Brain microvascular endothelial cell (primary cell): Measurements from ENCODE around the gene TMEM255B.

Experiments
- DNase-seq: peaks from one replicate; pipeline ENCODE4 v3.0.0-alpha.2; 2020
- H3K27ac ChIP-seq: fragments of 250-450 bp; sonication (Bioruptor Pico); 2 replicates; pipeline ENCODE4 v1.5.1; 2020; ENCODE audit warnings: mild to moderate bottlenecking, moderate library complexity
- H3K27me3 ChIP-seq: fragments of 250-450 bp; sonication (Bioruptor Pico); replicated peaks from 2 replicates; pipeline ENCODE4 v1.5.1; 2020; ENCODE audit warnings: mild to moderate bottlenecking
- H3K36me3 ChIP-seq: fragments of 250-450 bp; sonication (Bioruptor Pico); replicated peaks from 2 replicates; pipeline ENCODE4 v1.5.1; 2020; ENCODE audit warnings: mild to moderate bottlenecking
- H3K4me3 ChIP-seq: 2 replicates; pipeline ENCODE4 v1.5.1; 2011; ENCODE audit warnings: low read depth, mild to moderate bottlenecking, control low read depth, low read length, moderate library complexity
- CTCF ChIP-seq: IDR thresholded peaks from 2 replicates; pipeline ENCODE4 v1.5.1; 2011; ENCODE audit warnings: low read depth, mild to moderate bottlenecking, moderate library complexity, low read length, control low read depth, inconsistent platforms; ENCODE audit errors: missing control alignments
- in situ Hi-C: cut with HindIII; loops from 2 replicates; pipeline ENCODE4 v1.10.0; 2017; ENCODE audit warnings: low sequenced_read_pairs, low pct_ligation_motif_present

The TMEM255B gene

GRCh38 chr13:113726961-113727411 lies 32.0 kb upstream of the TMEM255B start:
- no peak for DNase-seq
- no peak overlapping the region for H3K27ac ChIP-seq
- TF ChIP-seq CTCF, result no peak
- H3K27me3 ChIP-seq, result peaks cover 21% of the 10 kb centered on the region
- in situ Hi-C loops, result no loop called here
- no peak overlapping the region for H3K4me3 ChIP-seq
- H3K36me3 ChIP-seq, result no peaks in the 10 kb centered on the region

- Histone ChIP-seq H3K27ac (no peak overlapping the region), H3K27me3 (peaks cover 21% of the 10 kb centered on the region), H3K36me3 (no peaks in the 10 kb centered on the region), H3K4me3 (no peak overlapping the region)
- DNase-seq, result no peak
- no peak for TF ChIP-seq CTCF
- in situ Hi-C loops, result no loop called here
These were observed 30.4 kb upstream of the TMEM255B start for GRCh38 chr13:113728571-113729054.

GRCh38 chr13:113729187-113730019 lies 29.6 kb upstream of the TMEM255B start:
- peaks cover 21% of the 10 kb centered on the region for H3K27me3 ChIP-seq
- in situ Hi-C loops, result no loop called here
- H3K4me3 ChIP-seq, result no peak overlapping the region
- H3K27ac ChIP-seq, result no peak overlapping the region
- DNase-seq, result no peak
- TF ChIP-seq CTCF, result no peak
- H3K36me3 ChIP-seq, result no peaks in the 10 kb centered on the region

- Histone ChIP-seq H3K36me3 (no peaks in the 10 kb centered on the region), H3K27ac (no peak overlapping the region), H3K27me3 (peaks cover 21% of the 10 kb centered on the region), H3K4me3 (no peak overlapping the region)
- no peak for TF ChIP-seq CTCF
- DNase-seq, result no peak
- in situ Hi-C loops, result no loop called here
These were observed 28.8 kb upstream of the TMEM255B start for GRCh38 chr13:113730258-113730691.

- Histone ChIP-seq H3K36me3 (no peaks in the 10 kb centered on the region), H3K27me3 (peaks cover 21% of the 10 kb centered on the region), H3K27ac (no peak overlapping the region), H3K4me3 (no peak overlapping the region)
- in situ Hi-C loops, result no loop called here
- no peak for DNase-seq
- no peak for TF ChIP-seq CTCF
These were observed 28.2 kb upstream of the TMEM255B start for GRCh38 chr13:113730831-113731191.
